Testis (tissue), 2 donors: ENCODE results near the gene TACO1.

Source experiments
- CTCF ChIP-seq, 3 experiments: fragments of 450-650 bp in 2 of 3; fragments of 200-600 bp in 1 of 3; sonication (generic) in 1 of 3; IDR thresholded peaks; one replicate each; pipeline ENCODE4 v1.5.1; 2016 to 2019; ENCODE audit warnings: antibody characterized with exemption in 3 of 3, mild to moderate bottlenecking in 2 of 3, moderate library complexity in 1 of 3
- POLR2A ChIP-seq: fragments of 450-650 bp; IDR thresholded peaks from one replicate; pipeline ENCODE4 v1.6.1; 2017; ENCODE audit warnings: antibody characterized with exemption, mild to moderate bottlenecking, moderate library complexity

DNA sequence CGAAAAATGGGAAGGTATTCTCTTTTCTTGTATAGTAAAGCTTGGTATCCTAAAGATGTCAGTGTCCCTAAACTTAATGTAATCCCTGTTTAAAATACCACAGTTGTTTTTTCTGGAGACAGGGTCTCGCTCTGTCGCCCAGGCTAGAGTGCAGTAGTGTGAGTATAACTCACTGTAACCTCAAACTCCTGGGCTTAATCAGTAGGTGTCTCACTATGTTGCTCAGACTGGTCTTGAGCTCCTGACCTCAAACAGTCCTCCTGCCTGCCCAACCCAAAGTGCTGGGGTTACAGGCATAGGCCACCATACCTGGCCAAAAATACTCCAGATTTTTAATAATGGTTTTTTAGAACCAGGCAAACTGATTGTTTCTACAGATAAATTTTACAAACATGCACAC is 42.3 kb upstream of the TACO1 start:
- no peak for TF ChIP-seq POLR2A
- TF ChIP-seq CTCF (IDR thresholded peaks at IDR 0.05): no peak
